Dermis microvascular lymphatic vessel endothelial cell (primary cell): ENCODE data around the gene NCKAP5. TPM values are rescaled to one million over a fixed set of nuclear protein-coding genes. Genes with fewer than 3 reads are reported as not detected.

ENCODE experiments used
- DNase-seq, 2 donors: peaks; one replicate each; pipeline versions ENCODE4 v3.0.0 to v3.0.0-alpha.2; 2010; ENCODE audit warnings: low read depth in 2 of 2
- total RNA-seq: library from RNA; depleted of rRNA; stranded (reverse); fragments of >200 nt; gene quantifications from 2 replicates; pipeline ENCODE4 v1.2.1, GENCODE V29; 2014

NCKAP5 gene
- total RNA-seq, 1 donor from 2014 or later, result under 0.01 TPM

DNA sequence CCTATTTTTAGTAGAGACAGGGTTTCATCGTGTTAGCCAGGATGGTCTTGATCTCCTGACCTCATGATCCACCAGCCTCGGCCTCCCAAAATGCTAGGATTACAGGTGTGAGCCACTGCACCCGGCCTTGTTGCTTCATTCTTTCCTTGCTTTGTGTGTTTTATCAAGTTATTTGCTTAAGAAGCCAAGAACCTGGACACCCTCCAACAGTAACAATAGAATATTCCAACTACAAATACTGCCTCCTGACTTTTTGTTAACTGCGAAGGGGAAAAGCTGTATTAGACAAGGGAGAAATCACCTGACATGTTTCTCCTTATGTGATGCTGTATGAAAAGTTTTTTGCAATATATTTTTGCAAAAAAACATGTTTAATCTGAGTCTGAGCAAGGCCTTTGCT is 297.2 kb downstream of the NCKAP5 start:
- DNase-seq, result no peak

DNA sequence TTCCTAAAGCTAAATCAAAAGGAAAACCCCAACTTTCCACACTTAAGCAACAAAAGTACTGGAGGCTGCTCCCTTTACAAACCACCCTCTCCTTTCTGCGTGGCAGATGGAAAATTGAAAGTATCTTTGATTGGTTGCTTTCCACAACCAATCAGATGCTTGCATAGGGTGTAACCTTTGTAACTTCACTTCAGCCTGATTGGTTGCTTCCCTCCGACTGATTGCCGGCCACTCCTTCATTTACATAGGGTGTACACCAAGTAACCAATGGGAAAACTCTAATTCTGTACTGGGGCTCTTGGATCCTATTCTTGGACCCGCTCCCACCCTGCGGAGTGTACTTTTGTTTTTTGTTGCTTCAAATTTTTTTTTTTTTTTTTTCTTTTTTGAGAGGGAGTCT is 297.7 kb downstream of the NCKAP5 start:
- DNase-seq, result no peak

DNA sequence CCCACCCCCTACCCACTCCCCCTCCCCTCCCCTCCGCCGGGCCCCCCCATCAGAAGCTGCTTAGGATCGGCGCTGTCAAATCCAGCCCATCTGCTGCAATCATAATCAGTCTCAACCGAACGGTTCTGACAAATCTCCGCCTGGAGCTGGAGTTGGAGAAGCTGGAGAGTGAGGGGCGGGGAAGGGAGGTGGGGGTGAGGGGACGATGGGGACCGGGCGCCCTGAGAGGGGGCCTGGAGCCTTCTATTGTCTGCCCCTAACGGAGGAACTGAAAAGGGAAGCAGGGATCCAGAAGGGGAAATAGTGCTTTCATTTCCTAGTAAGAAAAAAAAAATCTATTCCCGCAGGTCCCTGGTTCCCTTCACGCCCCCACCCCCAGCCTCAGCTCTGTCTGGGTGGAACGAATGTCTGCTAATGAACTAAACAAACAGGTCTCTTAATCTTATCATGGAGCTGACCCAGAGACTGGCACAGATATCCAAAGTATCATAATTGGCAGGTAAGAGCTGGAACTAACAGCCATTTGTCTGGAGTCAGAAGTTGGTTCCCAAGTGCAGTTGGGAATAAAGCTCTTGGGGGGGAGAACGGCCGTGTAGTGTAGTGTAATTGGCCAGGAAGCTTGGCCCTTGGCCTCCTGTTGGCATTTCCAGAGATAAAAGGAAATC is 301.2 kb downstream of the NCKAP5 start:
- no peak for DNase-seq

DNA sequence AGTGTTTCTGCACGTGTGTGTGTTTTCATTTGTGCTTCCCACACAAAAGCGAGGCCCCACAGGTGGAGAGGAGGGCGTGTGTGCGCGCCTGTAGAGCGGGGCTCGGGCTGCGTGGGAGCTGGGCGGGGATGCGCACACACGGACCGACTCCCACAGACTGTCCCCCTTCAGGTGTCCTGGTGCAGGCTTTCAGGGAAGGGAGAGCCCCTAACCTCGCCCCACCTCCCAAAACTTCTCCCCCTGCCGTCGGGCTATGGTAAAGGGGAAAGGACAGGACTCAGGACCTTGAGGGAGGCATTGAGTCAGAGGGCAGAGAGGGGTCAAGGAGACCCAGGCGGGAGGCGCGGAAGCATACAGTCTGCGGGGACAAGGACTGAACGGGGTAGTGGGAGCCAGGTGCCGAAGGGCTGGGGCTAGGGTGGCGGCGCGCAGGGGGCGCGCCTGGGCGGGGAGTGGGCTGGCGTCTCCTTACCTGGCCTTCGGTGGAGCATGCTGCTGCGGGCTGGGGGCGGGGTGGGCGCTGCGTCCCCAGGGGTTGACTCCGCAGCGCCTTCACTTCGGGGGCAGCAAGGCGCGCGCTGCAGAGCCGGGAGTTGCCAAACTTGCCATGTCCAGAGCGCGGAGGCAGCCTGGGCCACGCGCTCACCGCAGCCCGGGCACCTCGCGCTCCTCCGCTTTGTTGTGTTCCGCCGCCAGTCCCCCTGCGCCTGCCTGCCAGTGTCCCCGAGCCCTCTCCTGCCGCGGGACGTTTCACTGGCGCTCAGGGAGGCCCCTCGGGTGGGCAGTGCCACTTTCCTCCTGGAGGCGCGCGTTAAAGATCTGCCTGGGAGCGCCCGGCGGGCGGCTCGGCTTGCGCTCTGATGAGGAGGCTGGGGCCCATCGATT is 302.0 kb downstream of the NCKAP5 start:
- no peak for DNase-seq

DNA sequence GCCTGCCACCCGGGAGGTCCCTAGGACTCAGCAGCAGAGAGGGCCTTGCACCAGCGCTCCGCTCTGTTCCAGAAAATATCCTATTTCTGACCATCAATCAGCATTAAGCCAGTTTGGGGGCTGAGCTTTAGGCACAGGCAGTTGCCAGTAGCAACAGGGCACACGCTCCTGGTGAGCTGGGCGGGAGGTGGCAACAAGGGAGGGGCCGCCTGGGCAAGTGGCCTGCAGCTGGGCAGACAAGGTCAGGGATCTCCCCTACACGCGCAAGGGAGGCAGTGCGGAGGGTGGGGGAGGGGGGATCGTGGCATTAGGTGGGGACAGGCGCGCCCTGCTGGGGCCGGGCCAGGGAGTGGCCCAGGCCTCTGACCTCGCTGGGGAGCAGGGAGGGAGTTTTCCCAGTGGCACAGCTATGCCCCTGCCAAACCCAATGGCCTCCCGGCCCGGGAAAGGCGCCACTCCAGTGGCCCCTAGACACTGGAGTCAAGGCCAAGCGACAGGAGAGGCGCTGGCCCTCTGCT is 302.8 kb downstream of the NCKAP5 start:
- no peak for DNase-seq

DNA sequence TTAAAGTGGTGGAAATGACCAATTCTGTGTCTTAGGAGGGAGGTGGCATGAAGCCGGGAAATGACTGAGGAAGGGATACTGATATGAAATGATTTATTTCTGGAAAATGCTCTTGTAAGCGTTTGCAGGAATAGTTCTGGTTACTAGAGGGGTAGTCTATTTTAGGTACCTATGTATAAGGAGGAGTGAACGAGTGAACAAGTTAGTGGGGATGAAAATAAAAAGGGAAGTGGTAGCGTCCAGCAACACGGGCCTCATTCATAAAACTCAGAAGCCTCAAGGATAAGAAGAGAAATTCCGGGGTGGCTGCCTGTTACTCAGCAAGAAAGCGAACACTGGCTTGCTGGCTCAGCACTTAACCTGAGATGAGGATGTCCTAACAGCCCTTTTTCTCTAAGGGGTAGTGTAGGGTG is 303.3 kb downstream of the NCKAP5 start:
- no peak for DNase-seq

DNA sequence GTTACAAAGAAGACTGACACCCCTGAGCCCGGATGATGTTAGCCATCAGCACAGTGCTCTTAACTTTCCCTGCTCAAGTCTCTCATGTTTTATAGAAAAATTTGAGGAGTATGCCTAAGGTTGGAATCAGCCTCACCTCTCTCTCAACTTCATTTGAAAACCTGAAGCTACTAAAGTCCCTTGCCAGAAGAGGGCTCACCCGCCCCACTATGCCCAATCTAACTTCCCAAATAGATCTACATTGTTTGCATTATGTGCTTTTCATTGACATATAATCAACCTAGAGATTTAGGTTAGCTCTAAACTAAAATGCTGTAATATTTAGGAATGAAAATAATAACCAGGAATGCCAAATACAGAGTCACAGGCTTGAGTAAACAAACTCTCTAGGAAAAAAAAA is 305.4 kb downstream of the NCKAP5 start:
- peak in 1 of 2 donors; percentile 9 for DNase-seq

DNA sequence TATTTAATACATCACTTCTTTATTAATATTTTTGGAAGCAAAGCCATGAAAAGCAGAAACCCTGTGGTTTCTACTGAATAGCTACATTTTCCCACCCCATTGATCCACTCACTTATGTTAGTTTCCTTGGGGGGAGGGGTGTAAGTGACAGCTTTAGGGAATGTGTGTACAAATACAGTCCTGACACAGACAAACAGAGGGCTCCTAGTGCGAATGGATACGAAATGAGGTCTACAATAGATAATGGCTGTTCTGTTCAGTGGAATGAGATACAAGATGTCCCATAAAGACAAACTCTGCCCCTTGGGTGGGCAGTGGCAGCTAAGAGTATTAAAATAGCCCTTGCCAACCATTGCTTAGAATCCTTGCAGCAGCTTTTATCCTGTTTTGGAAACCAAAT is 312.9 kb downstream of the NCKAP5 start:
- DNase-seq, result no peak

DNA sequence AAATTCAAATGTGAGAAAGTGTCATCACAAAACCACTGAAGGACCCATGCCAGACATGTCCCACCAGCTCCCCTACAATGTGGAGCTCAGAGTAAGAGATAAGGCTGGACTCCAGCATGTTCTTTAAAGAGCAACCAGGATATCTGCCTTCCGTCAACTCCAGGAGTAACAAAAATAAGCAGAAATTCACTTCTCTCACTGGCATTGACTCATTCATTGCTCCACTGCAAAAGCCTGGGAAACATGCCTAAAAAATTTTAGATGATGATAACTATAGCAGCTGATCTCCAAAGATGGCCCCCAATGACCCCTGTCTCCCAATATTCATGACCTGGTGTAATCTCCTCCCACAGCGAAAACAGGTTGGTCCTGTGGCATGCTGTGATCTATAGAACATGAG is 314.5 kb downstream of the NCKAP5 start:
- DNase-seq, result no peak

DNA sequence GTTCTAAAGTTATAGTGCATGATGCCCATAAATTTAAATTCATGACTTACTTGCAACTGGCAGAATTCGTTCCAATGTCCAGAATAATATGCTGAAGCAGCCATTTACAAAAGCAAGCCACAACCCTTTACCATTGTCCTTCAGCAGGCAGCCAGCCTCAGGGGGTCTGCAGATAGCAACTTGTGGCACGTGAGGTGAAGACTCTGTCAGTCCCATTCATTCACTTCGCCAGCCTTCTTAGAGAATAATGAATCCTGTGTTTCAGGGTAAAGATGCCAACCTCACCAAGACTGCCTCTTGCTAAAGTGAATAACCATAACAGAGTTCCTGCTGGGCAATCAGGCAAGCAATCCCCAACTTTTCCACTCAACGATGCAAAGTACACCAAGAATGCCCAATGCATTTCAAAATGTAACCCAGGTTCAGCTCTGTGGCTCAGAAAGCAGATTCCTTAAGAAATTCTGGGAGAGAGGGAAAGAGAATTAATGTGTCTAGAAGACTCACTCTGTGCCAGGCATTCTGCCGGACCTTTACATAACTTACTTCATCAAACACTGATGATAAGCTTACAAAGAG is 315.4 kb downstream of the NCKAP5 start:
- DNase-seq, result no peak

DNA sequence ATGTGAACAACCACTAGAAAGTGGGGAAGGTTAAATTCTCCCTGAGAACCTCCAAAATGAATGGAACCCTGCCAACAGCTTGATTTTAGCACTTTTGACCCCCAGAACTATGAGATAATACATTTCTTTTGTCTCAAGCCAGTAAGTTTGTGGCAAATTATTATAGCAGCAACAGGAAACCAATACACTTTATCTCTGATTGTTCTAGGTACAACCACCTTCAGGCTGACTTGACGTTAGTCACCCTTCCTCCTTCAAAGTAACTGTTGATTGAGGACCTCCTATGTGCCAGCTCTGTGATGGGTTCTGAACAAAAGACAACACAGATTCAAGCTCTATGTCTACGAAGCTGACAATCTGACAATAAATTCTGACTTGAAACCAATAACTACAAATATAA is 318.9 kb downstream of the NCKAP5 start:
- no peak for DNase-seq

DNA sequence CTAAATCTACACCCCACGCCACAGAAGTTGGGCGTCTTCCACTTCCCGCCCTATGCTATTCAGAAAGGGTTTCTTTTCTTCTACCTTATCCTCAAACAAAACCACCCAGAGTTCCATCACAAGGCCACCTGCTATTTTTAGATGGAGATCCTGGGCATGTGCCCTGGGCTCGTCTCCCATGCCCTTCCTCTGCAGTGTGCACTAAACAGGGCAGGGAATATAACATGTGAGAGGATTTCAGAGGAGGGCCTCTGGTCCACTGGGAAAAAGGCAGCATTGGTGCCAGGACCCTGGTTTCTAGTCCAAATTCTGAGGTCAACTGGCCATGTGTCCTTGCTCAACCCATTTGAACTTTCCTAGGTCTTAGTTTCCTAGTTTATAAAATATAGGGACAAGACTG is 320.0 kb downstream of the NCKAP5 start:
- DNase-seq, result no peak

DNA sequence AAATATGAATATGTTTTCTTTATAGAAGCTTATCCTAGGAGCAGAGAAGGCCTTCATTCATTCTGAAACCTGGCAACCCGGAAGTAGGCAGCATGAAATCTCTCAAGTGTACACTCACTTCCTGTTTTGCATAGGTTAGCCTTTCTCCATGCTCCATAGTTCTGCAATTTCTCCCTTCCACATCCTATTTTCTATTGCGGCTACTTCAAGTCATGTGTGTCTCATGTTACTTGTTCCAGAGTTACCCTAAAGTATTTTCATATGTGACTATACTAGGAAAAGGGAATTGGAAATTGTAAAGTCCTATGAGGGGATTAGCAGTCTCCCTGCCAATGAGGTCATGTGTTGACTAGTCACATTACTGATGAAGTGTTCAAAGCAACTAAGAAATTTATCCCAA is 320.6 kb downstream of the NCKAP5 start:
- DNase-seq, result no peak

DNA sequence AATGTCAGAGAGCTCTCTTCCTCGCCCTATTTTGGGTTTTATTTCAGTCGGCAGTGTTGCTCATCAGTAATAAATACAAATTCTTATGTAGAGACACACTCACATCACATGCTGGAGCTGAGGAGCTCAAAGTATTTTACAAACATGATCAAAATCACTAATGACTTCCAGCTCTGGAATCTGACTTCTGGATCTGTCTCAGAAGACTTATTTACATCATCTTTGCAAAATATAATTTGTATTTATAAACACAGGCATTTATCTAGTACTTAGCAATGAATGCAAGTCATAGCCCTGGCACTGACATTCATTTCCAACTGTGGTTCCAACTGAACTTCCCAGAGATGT is 327.1 kb downstream of the NCKAP5 start:
- DNase-seq, result no peak

DNA sequence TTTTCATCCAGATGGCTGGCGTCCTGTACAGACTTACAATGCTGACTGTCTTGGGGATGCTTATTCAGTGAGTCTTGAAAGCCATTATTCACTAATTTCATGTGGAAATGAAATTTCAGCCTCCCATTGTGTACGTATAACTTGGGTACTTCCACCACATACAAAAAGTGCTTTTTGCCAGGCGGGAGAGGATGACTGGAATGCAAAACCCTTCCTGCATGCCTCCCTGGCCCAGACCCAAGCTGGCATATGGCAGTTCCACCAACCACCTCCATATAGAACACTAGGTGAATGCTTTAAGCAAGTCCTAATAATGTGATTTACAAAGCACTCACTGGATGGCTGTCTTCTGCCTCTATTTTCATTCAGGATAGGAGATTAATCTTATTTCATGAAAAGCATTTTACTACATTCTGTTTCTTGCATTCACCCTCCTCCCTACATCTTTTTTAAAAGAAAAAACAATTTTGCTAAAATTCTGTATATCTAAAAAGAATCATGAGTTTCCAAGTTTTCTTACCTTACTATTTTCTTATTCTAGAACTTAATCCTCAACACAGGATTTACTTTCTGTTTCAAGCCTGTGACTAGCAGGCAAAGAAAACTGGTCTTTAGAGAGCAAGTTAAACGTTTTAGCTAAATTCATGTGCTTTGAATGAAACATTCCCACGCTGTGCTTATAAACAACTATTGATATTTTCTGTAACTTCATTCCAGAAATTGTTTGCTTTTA is 327.6 kb downstream of the NCKAP5 start:
- no peak for DNase-seq

DNA sequence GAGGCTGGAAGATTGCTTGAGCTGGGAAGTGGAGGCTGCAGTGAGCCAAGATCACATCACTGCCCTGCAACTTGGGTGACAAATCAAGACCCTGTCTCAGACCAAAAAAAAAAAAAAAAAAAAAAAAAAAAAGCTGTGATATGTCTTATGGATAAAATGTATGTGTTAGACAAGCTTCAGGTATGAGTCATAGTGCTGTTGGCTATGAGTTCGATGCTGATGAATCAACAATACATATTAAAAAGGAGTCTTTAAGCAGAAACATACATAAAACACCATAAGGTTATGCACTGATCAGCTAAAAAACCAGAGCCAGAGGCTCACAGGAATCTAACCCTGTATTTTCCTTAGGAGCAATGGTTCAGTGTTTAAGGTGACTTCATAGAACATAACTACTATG is 332.3 kb downstream of the NCKAP5 start:
- DNase-seq, result no peak

DNA sequence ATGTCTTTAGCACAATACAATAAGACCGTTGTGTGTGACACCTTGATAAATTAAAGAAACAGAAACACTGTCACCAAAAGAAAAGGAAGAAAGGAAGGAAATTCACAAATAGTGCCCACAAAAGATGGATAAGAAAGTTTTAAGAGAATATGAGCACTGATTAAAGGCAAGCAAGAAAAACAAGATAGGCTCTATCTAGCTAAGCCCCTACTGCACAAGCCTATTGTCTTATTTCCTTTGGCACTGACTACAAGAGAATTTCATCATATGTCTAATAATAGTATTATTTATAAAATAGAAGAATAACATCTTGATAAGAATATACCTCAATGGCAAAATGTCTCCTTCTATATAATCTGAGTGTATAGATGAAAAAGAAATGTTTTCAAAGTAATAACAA is 335.7 kb downstream of the NCKAP5 start:
- DNase-seq, result peak in 1 of 2 donors; percentile 19

DNA sequence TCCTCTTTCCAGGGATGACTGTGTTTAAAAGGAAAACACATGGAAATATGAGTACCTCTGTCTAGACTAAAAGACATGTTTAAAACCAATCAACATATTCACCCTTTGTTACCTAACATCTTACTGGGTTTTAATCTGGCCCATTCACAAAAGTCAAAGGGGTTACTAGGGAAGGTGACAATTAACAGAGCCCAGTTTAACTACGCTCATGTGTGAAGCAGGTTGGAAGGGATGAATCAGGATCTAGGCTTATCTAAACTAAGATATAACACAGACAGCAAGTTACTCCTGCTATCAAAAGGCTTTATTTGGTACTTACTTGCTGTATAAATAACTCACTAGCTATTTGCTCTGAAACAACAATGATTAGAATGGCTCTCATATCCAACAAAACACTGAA is 337.0 kb downstream of the NCKAP5 start:
- no peak for DNase-seq

DNA sequence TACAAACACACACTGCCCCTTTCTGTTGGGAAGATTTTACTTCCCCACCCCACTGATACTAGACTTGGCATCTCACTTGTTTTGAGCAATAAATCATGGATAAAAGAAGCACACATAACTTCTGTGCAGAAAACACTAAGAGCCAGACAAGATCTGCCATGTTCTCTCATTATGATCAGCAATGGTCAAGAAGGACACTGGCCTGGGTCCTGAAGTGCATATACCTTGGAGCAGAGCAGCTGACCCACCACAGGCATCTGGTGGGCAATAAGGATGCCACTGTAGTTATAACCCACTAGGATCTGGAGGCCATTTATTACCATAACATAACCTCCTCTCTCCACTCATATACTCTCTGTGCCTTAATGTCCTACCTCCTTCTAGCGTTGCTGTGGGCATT is 338.3 kb downstream of the NCKAP5 start:
- DNase-seq, result no peak

DNA sequence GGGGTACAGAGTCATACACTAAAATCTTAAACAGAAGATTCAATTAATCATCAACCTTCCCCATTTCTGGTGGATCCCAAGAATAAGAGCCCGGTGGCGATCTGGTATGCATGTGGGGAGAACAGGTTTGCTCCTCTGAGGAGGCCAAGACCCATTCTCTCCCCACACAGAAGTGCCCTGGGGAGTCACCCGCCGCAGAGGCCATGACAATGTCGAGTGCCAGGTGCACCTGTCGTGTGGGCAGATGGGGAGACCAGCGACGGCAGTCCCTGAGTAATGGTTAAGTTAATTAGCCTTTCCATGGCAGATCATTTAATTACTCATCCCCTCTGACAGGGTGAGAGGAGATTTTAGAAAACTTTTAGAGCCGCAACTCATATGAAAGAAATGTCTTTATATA is 345.0 kb downstream of the NCKAP5 start:
- DNase-seq, result no peak

DNA sequence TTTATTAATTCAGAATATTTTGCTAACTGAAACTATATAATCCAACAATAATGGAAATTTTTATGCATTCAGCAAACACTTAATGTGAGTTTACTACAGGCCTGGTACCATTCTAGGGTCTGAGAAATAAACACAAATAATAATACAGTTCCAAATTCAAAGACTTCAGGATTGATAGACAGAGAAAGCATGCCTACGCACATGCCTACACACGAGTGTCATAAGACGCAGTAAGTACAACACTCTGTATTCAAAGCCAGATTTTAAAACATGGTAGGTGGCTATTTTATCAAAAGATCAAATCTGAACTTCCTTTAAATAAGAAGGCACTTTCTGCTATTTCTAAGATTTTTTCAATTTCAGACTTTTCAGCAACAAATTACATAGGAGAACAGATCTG is 346.9 kb downstream of the NCKAP5 start:
- DNase-seq, result no peak

DNA sequence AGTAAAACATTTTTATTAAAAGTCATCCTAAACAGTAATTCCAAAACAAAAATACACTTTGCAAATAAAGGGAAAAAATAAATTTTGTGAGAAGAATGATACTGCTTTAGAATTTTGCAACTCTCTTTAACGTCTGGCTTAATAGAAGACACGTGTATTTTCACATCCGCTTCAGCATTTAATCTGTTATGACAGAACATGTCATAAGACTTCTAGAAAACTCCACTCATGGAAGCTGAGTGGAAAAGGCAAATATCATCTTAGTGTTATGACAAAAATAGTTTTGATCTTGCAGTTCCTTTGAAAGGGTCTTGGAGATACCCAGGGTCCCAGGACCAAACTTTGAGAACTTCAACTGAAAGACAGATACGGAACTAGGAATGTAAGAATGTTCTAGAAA is 350.1 kb downstream of the NCKAP5 start:
- no peak for DNase-seq
